ENCODE data around the gene PHF24.
"Not testable (repeated sequence)": the region's sequence is repeated elsewhere in the genome, so short reads cannot be mapped to it uniquely, and the experiment has no call there.

The PHF24 gene

DNA sequence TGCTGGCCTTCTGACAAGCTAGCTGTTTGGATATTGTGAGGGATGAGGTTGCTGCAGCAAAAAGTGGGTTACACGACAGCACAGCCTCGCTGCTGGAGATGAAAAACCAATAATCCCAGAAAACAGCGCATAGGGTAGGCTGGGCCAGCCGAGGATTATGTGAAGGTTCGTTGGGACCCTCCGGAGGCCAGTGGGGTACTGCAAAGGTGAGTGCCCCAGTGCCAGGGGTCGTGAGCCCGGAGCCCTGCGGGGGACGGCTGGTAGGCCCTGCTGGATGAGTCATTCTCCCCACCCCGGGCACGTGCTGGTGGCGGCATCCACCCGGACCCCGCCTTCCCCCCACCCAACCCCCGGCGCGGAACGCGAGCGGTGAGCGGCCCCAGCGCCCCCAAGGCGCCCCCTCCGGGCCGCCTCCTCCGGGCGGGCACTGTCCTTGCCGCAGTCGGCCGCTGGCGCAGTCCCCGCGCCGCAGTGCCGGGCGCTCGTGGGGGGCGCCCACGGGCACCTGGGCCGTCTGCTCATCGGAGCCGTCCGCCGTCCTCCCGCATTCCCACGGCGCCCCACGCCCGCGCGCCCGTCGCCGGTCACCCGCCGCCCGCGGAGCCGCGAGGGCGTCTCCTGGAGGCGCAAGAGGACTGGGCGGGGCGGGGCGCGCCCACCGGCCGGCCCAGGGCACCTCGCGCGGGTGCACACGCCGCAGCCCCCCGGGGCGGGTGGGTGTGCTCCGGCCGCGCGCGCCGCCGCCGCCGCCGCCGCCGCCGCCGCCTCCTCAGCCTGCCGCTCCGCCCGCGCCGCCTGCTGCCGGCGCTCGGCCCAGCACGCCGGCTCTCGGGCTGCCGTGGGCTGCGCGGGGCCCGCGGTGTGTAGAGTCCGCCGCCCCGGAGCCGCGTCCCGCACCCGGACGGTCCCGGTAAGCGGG lies at the start of gene PHF24:
TSS of gene PHF24 (plus strand) at position 794 of the 919 bp plus-strand sequence. CDS start 13,014 bp downstream, outside the sequence.
- no peak for DNase-seq

DNA sequence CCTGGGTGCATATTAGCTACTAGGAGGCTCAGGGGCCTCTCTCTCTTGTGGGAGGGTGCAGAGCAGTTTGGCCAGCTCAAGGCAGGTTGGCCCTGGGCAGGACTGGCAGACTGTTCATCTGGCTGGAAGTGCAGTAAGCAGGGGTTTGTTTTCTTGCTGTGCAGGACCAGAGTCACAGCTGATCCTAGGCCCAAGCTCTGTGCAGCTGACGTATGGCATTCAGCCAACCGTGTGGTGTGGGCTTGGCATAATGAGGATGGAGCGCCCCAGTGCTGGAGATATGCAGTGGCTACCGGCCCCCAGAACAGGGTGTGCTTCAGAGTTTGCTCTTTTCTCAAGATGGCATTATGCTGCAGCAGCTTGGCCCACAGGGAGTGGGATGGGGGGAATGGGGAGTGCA lies 31.0 kb upstream of the PHF24 start:
- DNase-seq = no peak

DNA sequence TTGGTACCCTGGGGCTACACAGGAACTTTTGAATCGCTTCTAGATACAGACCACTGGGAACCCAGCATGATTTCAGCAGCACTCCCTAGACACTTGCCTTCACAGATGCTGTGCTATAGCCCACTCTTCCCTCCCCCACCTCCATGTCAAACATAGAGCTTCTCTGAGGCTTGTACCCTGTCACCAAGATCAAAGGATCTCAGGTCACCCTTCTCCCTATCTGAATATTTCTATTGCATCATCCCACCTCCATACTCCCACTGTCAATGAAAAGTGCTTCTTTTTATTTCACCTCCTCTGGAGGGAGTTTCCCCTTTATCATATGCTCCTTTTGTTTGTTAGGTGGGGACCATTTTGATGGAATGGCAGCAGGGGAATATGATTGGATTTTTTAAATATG lies 29.2 kb upstream of the PHF24 start:
- DNase-seq = no peak

DNA sequence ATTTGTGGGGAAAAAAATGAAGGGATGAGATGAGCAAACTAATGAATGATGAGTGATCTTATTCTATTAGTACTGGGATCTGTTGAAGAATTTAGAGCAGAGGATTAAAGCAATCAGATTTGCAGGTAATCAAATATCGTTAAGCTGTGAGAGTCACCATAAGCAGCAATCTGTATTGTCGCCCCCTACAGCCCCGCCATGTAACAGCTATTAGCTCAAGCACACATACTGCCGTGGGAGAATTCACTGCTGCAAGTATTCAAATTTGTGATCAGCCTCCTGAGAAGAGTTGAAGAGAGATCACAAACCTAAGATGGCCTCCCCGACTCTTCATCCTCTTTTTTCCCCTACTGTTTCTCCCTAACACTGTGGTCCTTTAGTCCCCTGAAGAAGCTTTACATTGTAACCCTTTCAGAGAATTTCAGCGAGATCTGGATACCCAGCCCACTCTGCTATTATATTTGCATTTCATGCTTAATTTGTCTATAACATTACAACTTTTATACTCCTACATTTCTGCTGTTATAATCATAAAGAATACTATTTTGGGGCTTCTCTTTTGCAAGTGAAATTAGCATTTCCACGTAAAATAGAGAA lies 28.5 kb upstream of the PHF24 start:
- DNase-seq = no peak

DNA sequence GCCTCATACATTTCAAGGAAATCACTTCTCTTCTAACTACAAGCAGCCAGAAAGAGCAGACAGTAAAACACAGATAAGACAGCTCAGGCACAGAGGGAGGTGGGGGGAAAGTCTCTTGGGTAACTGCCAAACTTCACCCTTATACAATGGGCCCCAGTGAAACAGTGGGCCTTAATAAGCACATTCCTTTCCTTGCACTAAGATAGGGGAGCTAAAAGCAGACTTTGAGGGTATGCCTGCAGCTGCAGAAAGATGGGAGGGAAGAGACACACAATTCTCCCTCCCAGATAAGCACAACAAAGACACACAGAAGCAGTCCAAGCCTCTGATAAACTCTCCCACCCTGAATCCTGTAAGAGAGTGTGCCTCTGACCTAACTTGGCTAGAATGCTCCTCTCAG lies 18.1 kb upstream of the PHF24 start:
- DNase-seq = not testable (repeated sequence)

DNA sequence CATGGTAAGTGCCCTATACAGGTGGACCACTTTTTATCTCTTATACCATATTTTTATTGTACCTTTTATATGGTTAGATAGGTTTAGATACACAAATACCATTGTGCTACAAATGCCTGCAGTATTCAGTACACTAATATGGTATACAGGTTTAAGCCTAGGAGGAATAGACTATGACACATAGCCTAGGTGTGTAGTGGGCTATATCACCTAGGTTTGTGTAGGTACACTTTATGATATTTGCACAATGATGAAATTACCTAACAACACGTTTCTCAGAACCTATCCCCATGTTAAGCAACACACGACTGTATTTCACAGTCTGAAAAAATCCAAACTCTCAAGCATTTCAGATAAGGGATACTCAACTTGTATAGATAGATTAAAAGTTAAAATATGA lies 9.6 kb upstream of the PHF24 start:
- no peak for DNase-seq

DNA sequence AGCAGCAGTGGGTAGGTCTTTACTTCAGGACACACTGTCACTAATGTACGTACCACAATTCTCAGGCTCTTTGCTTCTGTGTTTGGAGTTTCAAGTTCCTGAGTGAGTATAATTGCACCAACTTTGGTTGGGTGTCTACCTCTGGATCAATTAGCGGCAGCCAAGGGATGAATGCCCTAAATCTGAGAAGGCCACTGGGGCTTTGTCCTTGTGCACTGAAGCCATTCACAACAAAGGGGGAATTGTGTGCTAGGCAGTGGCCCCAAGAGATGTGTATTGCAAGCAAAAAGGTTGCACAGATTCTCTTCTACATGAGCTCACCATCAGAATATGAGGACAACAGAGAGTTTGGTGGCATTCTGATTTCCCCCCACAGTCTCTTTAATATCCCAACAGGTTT lies 3.9 kb upstream of the PHF24 start:
- no peak for DNase-seq

DNA sequence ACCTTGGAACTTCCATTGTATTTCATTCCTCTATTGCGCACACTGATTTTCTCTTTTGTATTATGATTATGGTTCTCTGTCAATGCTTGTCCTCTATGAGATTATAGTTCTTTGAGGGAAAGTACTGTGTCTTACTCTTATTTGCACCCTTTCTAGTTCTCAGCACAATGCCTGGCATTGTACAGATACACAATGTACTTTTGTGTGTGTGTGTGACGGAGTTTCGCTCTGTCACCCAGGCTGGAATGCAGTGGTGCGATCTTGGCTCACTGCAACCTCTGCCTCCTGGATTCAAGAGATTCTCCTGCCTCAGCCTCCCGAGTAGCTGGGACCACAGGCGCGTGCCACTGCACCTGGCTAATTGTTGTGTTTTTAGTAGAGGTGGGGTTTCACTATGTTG lies 2.0 kb upstream of the PHF24 start:
- not testable (repeated sequence) for DNase-seq

DNA sequence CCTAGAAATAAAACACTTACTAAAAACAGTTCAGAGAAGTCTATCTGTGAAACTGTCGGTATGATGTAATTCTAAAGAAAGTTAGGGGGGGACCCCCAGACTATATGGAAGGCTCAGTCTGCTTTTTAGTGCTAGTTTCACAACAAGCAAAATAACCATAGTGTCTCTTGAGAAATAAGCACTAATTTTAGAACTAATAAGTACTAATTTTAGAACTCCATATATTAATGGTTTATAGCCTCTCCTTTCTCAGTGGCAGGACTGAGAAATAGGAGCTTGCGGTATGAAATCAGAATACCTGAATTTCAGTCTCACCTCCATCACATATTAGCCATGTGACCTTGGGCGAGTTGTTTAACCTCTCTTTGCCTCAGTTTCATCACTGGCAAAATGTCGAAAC lies 1.4 kb upstream of the PHF24 start:
- DNase-seq = no peak

DNA sequence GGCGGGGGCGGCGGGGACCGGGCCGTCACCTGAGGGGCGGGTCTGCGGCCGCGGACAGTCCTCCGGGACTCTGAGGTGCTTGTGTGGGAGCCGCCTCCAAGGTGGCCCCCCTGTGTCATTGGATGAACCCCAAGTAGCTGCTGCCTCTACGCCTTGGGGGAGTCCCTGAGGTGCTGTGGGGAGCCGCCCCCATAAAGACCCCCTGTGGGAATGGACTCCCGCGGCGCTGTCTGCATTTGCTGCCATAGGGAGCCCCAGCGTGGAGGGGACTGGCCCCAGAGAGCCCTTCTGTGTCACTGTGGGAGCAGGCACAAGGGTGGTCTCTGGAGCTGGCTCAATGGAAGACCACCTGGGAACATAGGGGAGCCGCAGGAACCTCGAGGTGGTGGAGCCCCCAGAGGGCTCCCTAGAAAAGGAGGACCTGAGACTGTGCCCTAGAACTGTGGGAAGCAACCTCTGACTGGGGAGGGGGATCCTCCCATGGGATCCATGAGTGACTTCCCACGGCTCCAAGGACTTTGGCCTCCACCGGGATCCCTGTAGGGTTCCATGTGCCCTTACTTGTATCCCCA lies 412 bp downstream of the PHF24 start:
- no peak for DNase-seq

DNA sequence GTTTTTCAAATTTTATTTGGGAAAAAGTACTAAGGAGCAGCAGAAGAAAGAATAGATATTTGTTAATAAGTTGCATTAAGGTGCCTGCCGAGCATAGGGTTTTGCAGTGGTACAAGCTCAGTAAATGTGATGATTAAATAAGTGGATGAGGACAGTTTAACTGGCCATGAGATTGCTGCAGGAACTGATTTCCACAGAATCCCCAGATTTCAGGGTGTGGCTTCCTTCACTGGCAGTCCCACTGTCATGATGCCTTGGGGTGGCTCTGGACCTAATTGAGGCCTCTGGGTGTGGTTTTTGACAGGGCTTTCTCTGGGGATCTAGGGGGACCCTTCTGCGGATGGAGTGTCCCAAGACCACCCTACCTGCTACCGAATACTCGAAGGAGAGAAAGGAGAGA lies 1.4 kb downstream of the PHF24 start:
- DNase-seq = no peak

DNA sequence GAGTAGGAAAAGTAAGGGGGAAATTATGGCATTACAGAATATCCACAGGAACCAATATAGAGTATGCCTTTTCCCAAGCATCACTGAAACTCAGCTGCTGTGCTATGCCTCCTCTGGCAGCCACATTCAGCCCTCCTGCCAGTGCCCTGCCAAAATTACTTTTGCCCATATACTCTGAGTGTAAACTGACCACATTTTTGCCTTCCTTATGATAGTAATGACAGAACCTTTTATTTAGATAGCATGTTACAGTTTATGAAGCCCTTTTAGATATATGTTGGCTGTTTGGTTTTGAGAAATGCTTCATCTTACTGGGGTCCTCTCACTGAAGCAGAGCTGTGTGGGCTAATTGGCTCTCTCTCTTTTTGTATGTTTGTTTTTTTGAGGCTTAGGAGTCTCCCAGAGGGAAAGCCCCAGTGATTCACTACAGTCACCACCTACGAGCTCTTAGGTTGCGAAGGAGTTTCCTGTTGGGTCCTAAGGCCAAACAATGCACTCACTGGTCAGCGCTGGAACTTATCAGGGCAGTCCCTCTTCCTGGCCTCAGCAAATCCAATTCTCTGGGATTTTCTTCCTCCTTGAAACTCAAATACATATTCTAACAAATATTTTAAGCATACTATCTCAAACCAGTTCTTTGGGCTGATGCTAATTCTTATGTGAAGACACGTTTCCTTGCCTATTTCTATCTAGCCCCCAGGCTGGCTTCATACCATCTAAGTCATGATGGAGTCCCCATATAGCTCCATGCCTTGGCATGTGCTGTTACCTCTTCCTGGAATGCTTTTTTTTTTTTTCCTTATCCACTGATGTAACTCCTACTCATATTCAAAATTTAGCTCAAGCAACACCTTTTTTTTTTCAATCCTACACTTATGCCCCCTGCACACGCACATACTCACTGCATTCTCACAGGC lies 3.7 kb downstream of the PHF24 start:
- no peak for DNase-seq

DNA sequence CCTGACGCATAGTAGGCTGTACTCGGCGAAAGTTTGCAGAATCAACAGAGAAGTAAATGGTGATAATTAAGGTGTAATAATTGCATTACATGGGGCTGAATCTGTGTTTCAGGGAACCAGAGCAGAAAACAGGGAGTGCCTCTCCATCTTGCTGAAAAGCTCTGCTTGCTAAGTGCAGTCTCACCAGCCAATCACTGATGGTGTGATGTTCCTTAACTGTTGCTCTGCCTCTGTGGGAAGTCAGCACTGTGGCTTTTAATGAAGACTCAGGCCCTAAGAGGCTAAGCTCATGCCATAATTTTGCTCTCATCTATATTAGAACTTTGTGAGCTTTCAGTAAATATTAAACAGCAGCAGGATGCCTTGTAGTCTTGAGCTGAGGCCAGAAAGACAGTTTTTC lies 4.5 kb downstream of the PHF24 start:
- DNase-seq = no peak

DNA sequence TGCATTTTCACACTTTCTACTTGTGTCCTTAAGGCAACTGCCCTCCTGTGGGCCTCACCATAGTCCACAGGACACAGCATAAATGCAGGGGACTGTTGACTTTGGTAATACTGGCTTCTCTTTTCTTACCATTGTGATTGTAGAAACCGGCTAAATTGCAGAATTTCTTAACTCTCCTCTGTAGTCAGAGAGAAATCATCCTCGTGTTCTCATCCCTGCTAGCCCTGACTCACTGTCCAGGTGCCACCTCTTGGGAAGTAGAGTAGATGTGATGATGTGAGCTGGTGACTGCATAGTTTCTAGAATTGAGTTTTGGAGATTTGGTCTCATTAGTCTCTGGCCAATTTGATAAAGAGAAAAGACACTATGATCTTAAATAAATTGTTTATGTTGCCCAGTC lies 5.5 kb downstream of the PHF24 start:
- no peak for DNase-seq

DNA sequence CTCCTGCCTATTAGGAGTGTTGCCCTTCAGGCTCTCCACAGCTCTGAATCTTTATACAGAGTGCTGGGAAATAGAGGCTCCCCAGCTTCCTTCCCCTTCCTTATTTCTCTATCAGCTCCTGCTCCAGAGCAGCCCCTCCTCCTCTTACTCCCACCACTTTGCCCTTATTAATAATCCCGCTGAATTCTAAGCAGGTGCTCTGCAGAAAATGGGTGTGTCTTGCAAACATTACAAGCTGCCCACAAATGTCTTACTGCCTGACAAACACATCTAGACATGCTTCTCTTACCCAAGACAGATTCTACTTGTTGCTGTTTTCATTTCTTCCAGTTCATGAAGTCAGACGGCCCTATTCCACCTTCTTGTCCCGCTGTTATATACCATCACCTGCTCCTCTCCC lies 6.4 kb downstream of the PHF24 start:
- no peak for DNase-seq

DNA sequence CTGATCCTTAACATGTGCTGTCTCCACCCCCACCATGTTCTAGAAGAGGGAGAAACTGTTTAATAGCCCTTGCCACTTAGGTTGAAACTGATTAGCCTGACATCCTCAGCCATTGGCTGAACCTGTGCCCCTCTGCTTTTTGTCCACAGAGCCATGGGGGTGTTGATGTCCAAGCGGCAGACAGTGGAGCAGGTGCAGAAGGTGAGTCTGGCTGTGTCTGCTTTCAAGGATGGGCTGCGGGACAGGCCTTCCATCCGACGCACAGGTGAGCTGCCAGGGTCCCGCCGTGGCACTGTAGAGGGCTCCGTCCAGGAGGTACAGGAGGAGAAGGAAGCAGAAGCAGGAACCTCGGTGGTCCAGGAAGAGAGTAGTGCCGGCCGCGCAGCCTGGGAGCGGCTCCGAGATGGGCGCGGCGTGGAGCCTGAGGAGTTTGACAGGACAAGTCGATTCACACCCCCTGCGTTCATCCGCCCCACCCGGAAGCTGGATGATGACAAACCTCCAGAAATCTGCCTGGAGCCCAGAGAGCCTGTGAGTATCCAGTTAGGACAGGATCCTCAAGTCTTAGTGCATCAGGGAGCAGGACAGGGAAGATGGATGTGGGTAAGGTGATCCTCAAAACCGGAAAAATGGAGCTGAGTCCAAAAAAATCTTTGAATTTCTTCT lies 13.2 kb downstream of the PHF24 start:
- DNase-seq = no peak

DNA sequence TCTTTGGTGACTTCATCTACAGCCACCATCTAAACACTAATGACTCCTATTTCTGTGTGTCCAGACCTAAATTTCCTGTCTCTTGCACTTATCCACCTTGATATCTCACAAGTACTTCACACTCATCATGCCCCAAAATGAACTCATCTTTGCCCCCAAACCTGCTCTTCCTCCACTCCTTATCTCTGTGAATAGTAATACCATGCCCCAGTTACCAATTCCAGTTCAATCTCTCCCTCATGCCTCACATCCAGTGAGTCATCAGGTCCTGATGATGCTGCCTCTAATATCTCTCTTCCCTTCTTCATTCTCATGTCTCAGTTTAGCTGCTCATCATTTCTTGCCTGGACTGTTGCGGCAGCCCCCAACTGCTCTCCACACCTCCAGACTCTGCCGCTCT lies 16.6 kb downstream of the PHF24 start:
- no peak for DNase-seq

DNA sequence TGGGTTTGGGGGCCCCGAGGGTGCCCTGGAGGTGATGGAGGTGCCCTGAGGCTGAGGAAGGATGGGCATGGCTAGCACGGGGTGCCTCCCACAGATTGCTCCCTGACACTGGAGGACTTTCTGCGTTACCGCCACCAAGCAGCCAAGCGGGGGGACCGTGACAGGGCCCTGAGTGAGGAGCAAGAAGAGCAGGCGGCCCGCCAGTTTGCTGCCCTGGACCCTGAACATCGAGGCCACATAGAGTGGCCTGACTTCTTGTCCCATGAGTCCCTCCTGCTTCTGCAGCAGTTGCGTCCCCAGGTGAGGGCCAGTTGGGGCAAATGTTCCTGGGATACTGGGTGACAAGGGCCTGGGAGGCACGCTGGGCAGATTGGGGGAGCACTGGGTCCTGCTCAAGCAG lies 18.4 kb downstream of the PHF24 start:
- DNase-seq = no peak

DNA sequence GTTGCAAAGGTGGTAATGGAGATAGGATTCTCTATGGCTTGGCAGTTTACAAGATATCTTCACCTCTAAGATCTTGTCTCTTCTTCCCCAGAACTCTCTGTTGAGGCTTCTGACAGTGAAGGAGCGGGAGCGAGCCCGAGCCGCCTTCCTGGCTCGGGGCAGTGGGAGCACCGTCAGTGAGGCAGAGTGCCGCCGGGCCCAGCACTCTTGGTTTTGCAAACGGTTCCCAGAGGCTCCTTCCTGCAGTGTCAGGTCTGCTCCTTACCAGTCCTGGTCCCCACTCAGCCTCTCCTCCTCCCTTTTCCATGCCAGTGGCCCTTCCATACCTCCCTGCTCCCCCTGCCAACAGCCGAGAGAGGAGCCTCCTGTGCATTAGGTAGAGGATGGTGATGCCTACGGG lies 18.9 kb downstream of the PHF24 start:
- no peak for DNase-seq

DNA sequence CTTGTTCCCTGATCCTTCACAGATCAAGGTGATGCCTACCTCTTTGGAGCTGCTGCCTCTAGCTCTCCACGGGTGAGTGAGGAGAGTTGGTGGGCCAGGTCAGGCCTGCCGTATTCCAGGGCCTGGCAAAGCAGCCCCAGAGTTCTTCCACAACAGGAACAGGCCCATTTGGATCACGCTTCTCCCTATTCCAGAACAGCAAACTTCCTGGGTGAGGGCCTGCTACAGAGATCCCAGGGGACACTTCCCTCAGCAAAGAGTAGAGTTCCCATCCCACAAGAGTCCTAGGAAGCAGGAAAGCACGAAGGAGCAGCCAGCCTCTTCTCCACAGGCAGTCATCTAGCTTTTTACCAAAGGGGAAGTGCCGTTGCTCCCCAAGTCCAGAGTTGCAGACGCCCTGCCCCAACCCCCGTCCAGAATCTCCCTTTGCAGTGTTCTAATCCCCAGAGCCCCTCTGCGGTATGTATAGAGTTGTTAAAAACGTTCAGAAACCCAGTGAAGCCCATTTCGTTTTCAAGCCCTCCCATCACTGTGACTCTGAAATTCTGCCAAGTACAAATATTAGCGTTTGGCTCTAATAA lies 22.2 kb downstream of the PHF24 start:
- no peak for DNase-seq

DNA sequence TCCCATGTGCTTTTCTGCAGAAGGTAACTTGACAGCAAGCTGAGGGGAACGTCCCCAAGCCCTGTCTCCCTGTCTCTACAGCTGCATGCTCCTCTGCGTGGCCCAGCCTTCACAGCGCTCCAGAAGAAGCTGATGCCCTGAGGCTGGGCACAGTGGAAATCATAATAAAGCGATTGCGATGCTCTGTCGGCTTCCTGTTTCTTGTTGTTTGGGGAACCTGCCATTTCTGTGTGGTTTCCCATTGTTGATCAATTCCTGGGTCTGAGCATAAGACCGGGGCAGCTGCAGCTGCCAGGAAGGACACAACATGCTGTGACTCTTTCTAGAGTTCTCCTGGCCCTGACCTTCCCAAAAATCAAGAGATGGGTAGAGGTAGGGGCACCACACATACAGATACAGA lies 24.3 kb downstream of the PHF24 start:
- DNase-seq = no peak

DNA sequence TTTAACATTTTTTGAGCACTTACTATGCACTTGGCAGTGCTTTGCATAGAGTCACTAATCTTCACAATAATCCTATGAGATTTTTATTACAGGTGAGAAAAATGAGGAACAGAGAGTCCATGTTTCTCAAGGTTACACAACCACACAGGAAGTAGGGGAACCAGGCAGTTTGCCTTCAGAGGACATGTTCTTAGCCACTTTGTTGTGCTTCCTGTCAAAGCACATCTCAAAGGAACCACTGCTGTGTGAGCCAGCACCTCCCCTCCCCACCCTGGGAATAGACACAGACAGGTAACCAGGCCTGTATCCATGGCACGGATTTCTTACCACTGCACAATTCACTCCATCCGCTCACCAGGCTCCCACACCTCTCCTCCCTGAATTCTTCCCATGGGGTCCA lies 25.1 kb downstream of the PHF24 start:
- DNase-seq = no peak
